Lung (tissue), 12 donors: ENCODE measurements around the gene HSPB2. TPM values are rescaled to one million over a fixed set of nuclear protein-coding genes. Genes with fewer than 3 reads are reported as not detected.

ENCODE experiments used
- ATAC-seq: fragments of 200-7000 bp; cut with Tn5 transposase; one replicate; pipeline ENCODE4 v1.9.1; 2020; ENCODE audit warnings: moderate number of reproducible peaks; ENCODE audit not compliant: insufficient read depth, low FRiP score
- DNase-seq, 3 donors: peaks; one replicate each; pipeline ENCODE4 v3.0.0-alpha.2; 2013 to 2017
- H3K27ac ChIP-seq, 2 donors: one replicate each; pipeline ENCODE4 v1.5.1; 2013; ENCODE audit warnings: mild to moderate bottlenecking in 2 of 2, moderate library complexity in 2 of 2, control low read depth in 1 of 2, inconsistent platforms in 1 of 2, low read depth in 1 of 2, low read length in 1 of 2
- H3K27me3 ChIP-seq, 3 donors: one replicate each; pipeline ENCODE4 v1.5.1; 2013; ENCODE audit warnings: low read length in 2 of 3; ENCODE audit not compliant: control insufficient read depth in 3 of 3, insufficient read depth in 3 of 3
- H3K36me3 ChIP-seq, 4 donors: one replicate each; pipeline ENCODE4 v1.5.1; 2013; ENCODE audit warnings: low read length in 4 of 4, mild to moderate bottlenecking in 1 of 4, moderate library complexity in 1 of 4; ENCODE audit not compliant: control insufficient read depth in 4 of 4, insufficient read depth in 4 of 4
- H3K4me1 ChIP-seq, 5 donors: one replicate each; pipeline ENCODE4 v1.5.1; 2013; ENCODE audit warnings: low read length in 5 of 5, mild to moderate bottlenecking in 2 of 5, moderate library complexity in 1 of 5; ENCODE audit not compliant: control insufficient read depth in 5 of 5, insufficient read depth in 5 of 5
- H3K4me3 ChIP-seq: one replicate; pipeline ENCODE4 v1.5.1; 2013; ENCODE audit warnings: mild to moderate bottlenecking, control low read depth, moderate library complexity
- H3K9ac ChIP-seq, 2 donors: one replicate each; pipeline ENCODE4 v1.5.1; 2013; ENCODE audit warnings: low read length in 2 of 2, control low read depth in 1 of 2; ENCODE audit not compliant: insufficient read depth in 1 of 2
- H3K9me3 ChIP-seq, 4 donors: one replicate each; pipeline ENCODE4 v1.5.1; 2013; ENCODE audit warnings: low read length in 3 of 4, mild to moderate bottlenecking in 1 of 4, moderate library complexity in 1 of 4; ENCODE audit not compliant: control insufficient read depth in 4 of 4, insufficient read depth in 3 of 4
- CTCF ChIP-seq: IDR thresholded peaks from 2 replicates; pipeline ENCODE4 v1.5.1; 2012; ENCODE audit warnings: mild to moderate bottlenecking; ENCODE audit errors: control extremely low read depth, extremely low read depth
- WGBS, 2 donors: extraction: QIAGEN DNeasy Blood & Tissue Kit; methylation state at CpG; one replicate each; pipeline ENCODE4 v1.1.7; 2013; 5-methylcytosine and 5-hydroxymethylcytosine counted together
- polyA plus RNA-seq, 2 donors: library from polyadenylated mRNA; stranded (reverse); fragments of 200-250 nt; gene quantifications; one replicate each; pipeline ENCODE4 v1.2.1, GENCODE V29; 2013
- total RNA-seq, 2 donors: library from RNA; depleted of rRNA in 1 of 2; stranded (reverse); fragments of >200 nt in 1 of 2; gene quantifications; one replicate each; pipeline ENCODE4 v1.2.1, GENCODE V29; 2014 to 2021
- donor health status: control.
- donor health status: control.
- donor health status: Bipolar disorder and iron deficiency.
- donor health status: healthy.
- donor health status: DM: yes; HTN: yes; CAD: no.

Gene HSPB2
- total and polyA plus RNA-seq, 4 donors: 0.65 to 5.4 (median 3.8) TPM

DNA sequence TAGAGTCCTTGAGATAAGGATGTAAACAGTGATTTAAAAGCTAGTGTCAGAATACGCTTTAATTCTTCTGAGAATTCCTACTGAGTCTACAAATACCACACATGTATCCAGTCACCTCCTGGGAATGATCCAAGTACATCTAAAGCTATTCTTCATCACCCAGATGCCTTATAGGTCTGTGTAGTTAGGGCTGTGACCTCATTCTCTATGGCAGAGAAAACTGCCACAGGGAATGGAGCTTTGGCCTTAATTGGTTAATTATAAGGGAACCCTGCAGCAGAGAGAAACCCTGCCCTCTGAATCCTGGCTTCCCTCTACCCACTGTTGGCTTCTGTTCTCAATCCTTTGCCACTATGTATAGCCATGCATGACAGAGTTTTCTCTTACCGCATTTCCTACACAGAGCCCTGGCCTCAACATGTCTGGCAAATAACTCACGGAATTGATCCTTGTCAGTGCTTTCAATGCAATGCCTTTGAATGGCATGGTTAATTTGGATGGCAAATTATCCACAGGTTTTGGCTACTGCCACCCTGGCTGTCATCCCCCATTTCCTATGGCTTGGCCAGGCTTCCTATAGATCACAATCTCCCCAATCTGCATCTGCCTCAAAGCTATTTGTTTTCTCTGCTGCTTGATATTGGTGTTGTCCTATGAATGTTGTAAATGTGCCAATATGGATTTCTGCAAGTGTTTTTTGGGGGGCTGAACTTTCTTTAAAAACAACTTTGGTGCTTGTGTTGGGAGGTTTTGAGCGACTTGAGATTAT is 27.5 kb downstream of the HSPB2 start:
- ATAC-seq: no peak
- peak overlapping the region in 1 of 2 donors; percentile 3 for H3K27ac ChIP-seq
- no peaks in the 10 kb centered on the region for H3K27me3 ChIP-seq

GRCh38 chr11:111941963-111942362 is 29.4 kb downstream of the HSPB2 start:
- H3K4me1 ChIP-seq: peaks cover 0 to 19% (median 13%) of the 10 kb centered on the region in 5 donors
- peaks cover 0 to 3% (median 0%) of the 10 kb centered on the region in 4 donors for H3K36me3 ChIP-seq
- H3K27ac ChIP-seq: peak overlapping the region in 1 of 2 donors; percentile 49
- no peak overlapping the region for H3K9ac ChIP-seq
- no peaks in the 10 kb centered on the region for H3K27me3 ChIP-seq
- no peak for TF ChIP-seq CTCF
- DNase-seq (no peak), ATAC-seq (no peak)
- no peak overlapping the region for H3K4me3 ChIP-seq
- no peaks in the 10 kb centered on the region for H3K9me3 ChIP-seq
- 87 to 91% methylated on average over 5 of the region's 5 CpGs for WGBS, 2 donors

More for the DNA sequence above, 27.5 kb downstream of the HSPB2 start:
- 92 to 94% methylated on average over 4 of the region's 4 CpGs for WGBS, 2 donors
- DNase-seq: no peak
- H3K9me3 ChIP-seq: no peaks in the 10 kb centered on the region
- peaks cover 0 to 3% (median 0%) of the 10 kb centered on the region in 4 donors for H3K36me3 ChIP-seq
- no peak for TF ChIP-seq CTCF
- H3K4me1 ChIP-seq: peaks cover 6 to 30% (median 14%) of the 10 kb centered on the region in 5 donors
- no peak overlapping the region for H3K9ac ChIP-seq
- no peak overlapping the region for H3K4me3 ChIP-seq

DNA sequence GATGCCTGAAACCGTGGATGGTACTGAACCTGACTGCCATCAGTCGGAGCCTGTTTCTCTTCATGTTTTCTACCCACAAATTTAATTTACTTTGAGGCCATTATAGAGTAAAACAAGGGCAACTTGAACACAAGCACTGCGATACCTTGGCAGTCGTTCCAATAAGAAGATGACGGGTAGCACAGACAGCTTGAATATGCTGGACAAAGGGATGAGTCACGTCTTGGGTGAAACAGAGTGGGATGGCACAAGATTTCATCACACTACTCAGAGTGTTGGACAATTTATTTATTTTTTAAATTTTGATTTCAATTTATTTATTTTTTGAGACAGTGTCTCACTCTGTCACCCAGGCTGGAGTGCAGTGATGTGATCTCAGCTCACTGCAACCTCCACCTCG is 30.3 kb downstream of the HSPB2 start:
- TF ChIP-seq CTCF: no peak
- no peak for ATAC-seq
- Histone ChIP-seq H3K4me1 (peaks cover 0 to 14% (median 9%) of the 10 kb centered on the region in 5 donors), H3K27ac (no peak overlapping the region), H3K36me3 (peaks cover 0 to 3% (median 0%) of the 10 kb centered on the region in 4 donors), H3K4me3 (no peak overlapping the region), H3K9ac (no peak overlapping the region), H3K27me3 (no peaks in the 10 kb centered on the region), H3K9me3 (no peaks in the 10 kb centered on the region)
- DNase-seq: no peak
- 92 to 93% methylated on average over 7 of the region's 7 CpGs for WGBS, 2 donors
